ENCODE results near the gene STX4.

The STX4 gene

GRCh38 chr16:31071861-31072260 is 38.5 kb downstream of the STX4 start:
- DNase-seq = no peak

GRCh38 chr16:31072540-31073141 is 39.3 kb downstream of the STX4 start:
- no peak for DNase-seq

GRCh38 chr16:31073142-31073969 is 40.0 kb downstream of the STX4 start:
- DNase-seq = peak; percentile 78 to 80

- peak; percentile 97 to 99 for DNase-seq
Observed at GRCh38 chr16:31073970-31074813, 40.8 kb downstream of the STX4 start, which contains the start of the genes ZNF646 and ZNF668. ZNF646 (plus strand) TSS chr16:31074422; CDS start chr16:31076325, 1,903 bp downstream. ZNF668 (minus strand) TSS chr16:31074240; CDS start chr16:31064459, 9,781 bp downstream.

- no peak for DNase-seq
Observed at GRCh38 chr16:31074814-31075183, 41.4 kb downstream of the STX4 start.

- no peak for DNase-seq
Observed at GRCh38 chr16:31076319-31076718, 43.0 kb downstream of the STX4 start.

- DNase-seq = no peak
Observed at GRCh38 chr16:31077024-31077423, 43.7 kb downstream of the STX4 start.

GRCh38 chr16:31077592-31078396 is 44.4 kb downstream of the STX4 start:
- no peak for DNase-seq

GRCh38 chr16:31078597-31079341 is 45.4 kb downstream of the STX4 start:
- DNase-seq = no peak

- DNase-seq = no peak
Observed at GRCh38 chr16:31079342-31079944, 46.1 kb downstream of the STX4 start.

GRCh38 chr16:31080035-31080629 is 46.8 kb downstream of the STX4 start:
- DNase-seq = no peak

- DNase-seq = no peak
Observed at GRCh38 chr16:31080756-31081419, 47.5 kb downstream of the STX4 start.

GRCh38 chr16:31081428-31082351 is 48.3 kb downstream of the STX4 start:
- no peak for DNase-seq

GRCh38 chr16:31082368-31083045 is 49.1 kb downstream of the STX4 start:
- DNase-seq = no peak

- no peak for DNase-seq
Observed at GRCh38 chr16:31083081-31083480, 49.7 kb downstream of the STX4 start.

- DNase-seq = no peak
Observed at GRCh38 chr16:31083556-31083955, 50.2 kb downstream of the STX4 start.

- DNase-seq = no peak
Observed at GRCh38 chr16:31083981-31084380, 50.6 kb downstream of the STX4 start.

GRCh38 chr16:31084584-31085302 is 51.4 kb downstream of the STX4 start:
- DNase-seq = no peak

Data from activated CD4-positive, alpha-beta T cell treated with anti-CD3 and anti-CD28 coated beads, Interleukin-2, amount 50 U/mL, for 4 hours (primary cell).